PFSK-1 (cell line): ENCODE results near the gene TTBK1.

Experiments used
- POLR2AphosphoS5 ChIP-seq: IDR thresholded peaks from 2 replicates; pipeline ENCODE4 v1.6.1; 2012; ENCODE audit warnings: low read depth, mild to moderate bottlenecking, control low read depth, low read length, moderate library complexity
- SIN3A ChIP-seq: IDR thresholded peaks from 2 replicates; pipeline ENCODE4 v1.6.1; 2012; ENCODE audit warnings: mild to moderate bottlenecking, low read length, moderate library complexity, borderline replicate concordance; ENCODE audit not compliant: insufficient read depth
- TAF1 ChIP-seq: IDR thresholded peaks from 2 replicates; pipeline ENCODE4 v1.6.1; 2012; ENCODE audit warnings: low read length, control low read depth, borderline replicate concordance; ENCODE audit not compliant: insufficient read depth
- TF ChIP-seq, protein P1 (sequence below), 2 experiments: IDR thresholded peaks; 2 replicates each; pipeline versions ENCODE4 v1.6.1 to v1.8.0; 2011 to 2012; ENCODE audit warnings: low read depth in 2 of 2, low read length in 2 of 2, control low read depth in 1 of 2, inconsistent platforms in 1 of 2, mild to moderate bottlenecking in 1 of 2, moderate library complexity in 1 of 2; ENCODE audit not compliant: insufficient read depth in 1 of 2

- TF ChIP-seq POLR2AphosphoS5 = no peak
- TF ChIP-seq, protein P1, sequence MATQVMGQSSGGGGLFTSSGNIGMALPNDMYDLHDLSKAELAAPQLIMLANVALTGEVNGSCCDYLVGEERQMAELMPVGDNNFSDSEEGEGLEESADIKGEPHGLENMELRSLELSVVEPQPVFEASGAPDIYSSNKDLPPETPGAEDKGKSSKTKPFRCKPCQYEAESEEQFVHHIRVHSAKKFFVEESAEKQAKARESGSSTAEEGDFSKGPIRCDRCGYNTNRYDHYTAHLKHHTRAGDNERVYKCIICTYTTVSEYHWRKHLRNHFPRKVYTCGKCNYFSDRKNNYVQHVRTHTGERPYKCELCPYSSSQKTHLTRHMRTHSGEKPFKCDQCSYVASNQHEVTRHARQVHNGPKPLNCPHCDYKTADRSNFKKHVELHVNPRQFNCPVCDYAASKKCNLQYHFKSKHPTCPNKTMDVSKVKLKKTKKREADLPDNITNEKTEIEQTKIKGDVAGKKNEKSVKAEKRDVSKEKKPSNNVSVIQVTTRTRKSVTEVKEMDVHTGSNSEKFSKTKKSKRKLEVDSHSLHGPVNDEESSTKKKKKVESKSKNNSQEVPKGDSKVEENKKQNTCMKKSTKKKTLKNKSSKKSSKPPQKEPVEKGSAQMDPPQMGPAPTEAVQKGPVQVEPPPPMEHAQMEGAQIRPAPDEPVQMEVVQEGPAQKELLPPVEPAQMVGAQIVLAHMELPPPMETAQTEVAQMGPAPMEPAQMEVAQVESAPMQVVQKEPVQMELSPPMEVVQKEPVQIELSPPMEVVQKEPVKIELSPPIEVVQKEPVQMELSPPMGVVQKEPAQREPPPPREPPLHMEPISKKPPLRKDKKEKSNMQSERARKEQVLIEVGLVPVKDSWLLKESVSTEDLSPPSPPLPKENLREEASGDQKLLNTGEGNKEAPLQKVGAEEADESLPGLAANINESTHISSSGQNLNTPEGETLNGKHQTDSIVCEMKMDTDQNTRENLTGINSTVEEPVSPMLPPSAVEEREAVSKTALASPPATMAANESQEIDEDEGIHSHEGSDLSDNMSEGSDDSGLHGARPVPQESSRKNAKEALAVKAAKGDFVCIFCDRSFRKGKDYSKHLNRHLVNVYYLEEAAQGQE (IDR thresholded peaks at IDR 0.05; ENCODE audit: insufficient read depth in 1 of 2, low read depth in 2 of 2, low read length in 2 of 2) = no peak
- no peak for TF ChIP-seq SIN3A
- TF ChIP-seq TAF1 = no peak
Measured at GRCh38 chr6:43301081-43301870, 58.0 kb downstream of the TTBK1 start.
